Superior temporal gyrus (tissue), 1 donor: ENCODE measurements around the gene JCHAIN.
"Not testable (repeated sequence)": the region's sequence is repeated elsewhere in the genome, so short reads cannot be mapped to it uniquely, and the experiment has no call there.

Experiments used
- DNase-seq: peaks from one replicate; pipeline ENCODE4 v3.0.0-alpha.2; 2016; ENCODE audit errors: extremely low spot score

Gene JCHAIN

DNA sequence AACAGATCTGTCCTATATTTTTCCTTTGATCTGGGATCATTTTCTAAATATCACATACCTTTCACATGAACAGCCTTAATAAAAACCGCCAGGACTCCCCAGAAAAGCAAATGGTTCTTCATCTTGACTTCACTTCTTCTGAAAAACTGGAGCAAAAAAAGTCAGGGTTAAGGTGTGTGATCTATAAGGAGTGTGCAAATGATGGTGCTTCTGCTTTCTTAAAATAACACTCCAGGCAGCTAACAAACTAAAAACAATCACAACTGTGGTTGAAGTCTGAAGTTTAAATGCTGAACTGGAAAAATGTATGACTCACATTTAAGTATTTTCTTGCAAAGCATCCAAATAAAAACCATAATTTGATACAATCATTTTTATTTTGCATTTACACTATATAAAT is at the start of gene JCHAIN:
TSS of gene JCHAIN (minus strand) at position 140 of the 400 bp plus-strand sequence. CDS start at position 122, 18 bp downstream.
- DNase-seq: no peak

DNA sequence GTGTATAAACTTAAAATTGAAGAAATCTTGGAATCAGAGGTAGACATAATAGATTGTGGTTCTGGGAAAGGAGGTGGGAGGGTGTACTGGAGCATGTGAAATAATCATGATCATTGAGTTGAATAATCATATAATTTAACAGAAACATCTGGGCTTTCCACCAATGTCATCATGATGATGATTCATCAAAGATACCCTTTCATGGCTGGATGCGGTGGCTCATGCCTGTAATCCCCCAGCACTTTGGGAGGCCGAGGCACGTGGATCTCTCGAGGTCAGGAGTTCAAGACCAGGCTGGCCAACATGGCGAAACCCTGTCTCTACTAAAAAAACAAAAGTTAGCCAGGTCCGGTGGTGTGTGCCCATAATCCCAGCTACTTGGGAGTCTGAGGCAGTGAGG is 48.8 kb upstream of the JCHAIN start:
- no peak for DNase-seq

DNA sequence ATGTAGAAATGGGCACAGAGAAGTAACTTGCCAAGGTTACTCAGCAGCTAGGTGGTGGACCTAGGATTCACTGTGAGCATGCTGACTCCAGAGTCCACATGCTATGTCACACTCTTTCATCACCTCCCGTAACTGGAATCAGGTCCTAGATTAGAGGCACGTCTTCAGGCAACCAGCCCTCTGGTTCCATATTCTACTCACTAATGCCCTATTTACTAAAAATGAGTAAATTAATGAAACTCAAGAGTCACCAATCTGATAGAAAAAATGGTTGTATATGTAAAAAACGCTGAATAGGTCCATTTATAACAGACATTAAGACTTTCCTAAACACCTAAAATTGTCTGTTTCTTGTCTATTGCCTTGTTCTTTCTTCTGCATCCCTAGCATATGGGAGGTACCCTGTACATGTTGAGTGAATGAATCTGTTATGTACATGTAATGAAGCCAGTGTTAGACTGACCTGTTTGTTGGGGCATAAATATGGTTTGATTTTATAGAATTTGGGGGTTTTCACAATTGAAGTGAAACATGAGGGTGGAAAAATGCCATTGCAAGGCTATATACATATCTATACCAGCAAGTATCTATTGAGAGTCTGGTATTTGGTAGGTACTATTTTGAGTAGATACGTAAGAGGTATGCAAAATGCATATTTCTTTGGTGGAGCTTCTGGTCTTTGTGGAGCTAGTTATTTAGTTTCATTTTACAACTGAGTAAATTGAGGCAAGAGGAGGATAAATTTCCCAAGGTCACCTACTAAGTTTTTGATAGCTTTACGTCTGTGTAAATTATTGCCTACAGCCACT is 48.0 kb upstream of the JCHAIN start:
- DNase-seq: no peak

DNA sequence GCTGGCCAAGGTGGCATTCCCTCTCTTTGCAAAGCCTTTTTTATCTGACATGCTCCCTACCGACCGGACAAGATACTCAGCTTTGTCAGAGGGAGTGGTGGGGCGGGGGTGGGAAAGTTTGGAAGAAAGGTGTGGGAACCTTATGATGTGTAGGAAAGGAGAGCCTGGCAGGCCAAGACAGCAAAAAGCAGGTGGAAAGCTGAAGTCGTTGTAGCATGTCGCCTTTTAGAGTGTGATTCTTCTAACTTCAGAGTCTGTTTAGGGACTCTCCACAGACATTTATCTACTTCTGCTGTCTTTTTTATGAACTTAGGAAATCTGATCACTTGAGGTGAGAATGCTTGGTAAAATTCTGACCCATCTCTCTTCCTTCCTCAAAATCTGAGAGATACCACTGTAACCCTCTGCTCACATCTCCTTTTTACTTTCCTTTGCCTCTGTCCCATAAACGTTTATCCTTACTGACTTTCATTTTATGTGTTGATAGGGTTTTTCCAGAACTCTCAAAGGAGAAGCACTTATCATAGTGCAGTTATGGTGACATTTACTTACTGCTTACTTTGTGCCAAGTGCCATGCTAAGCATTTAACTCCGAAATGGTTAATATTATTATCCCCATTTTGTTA is 47.3 kb upstream of the JCHAIN start:
- no peak for DNase-seq

DNA sequence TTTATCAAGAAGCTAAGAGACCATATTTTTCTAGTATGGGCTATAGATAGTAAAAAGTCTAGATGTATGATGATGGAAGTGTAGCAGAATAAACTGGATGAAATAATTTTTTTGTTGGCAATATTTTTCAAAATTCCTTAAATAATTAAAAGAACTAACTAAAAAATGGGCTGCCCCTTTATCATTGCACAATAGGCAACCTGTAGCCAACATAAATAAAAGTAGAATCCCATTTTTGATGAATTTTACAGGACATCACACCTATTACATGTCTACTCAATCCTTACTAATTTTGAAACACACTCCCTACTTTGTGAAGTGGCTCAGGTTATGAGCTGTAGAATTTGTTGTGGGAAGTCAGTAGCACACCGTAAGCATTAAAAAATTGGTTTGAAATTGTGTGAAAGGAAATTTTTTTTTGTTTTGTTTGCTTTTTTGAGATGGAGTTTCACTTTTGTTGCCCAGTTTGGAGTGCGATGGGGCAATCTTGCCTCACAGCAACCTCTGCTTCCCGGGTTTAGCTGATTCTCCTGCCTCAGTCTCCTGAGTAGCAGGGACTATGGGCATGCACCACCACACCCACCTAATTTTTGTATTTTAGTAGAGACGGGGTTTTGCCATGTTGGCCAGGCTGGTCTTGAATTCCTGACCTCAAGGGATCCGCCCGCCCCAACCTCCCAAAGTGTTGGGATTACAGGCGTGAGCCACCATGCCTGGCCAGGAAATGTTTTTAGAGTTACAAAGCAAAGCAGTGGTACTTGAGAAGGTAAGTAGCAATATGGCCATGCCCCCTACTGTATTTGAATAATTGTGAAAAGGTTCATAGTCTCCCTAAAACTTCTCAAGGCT is 46.5 kb upstream of the JCHAIN start:
- no peak for DNase-seq

DNA sequence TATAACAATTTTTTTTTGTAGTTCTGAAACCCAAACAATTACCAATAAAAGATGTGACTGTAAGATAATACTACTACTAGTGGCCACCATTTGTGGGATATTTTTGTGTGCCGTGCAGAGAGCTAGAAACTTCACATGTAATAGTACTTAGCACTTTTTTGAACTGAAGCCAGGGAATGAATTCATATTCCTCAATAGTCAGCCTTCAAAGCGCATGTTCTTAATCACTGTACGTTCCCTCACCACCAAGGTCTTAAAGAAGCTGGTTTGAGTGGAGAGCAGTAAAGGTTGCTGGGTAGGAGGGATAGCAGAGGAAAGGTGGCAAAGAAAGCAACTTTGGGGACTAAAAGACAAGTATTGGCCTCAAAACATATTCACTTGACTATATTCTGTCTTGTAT is 45.8 kb upstream of the JCHAIN start:
- DNase-seq: no peak

DNA sequence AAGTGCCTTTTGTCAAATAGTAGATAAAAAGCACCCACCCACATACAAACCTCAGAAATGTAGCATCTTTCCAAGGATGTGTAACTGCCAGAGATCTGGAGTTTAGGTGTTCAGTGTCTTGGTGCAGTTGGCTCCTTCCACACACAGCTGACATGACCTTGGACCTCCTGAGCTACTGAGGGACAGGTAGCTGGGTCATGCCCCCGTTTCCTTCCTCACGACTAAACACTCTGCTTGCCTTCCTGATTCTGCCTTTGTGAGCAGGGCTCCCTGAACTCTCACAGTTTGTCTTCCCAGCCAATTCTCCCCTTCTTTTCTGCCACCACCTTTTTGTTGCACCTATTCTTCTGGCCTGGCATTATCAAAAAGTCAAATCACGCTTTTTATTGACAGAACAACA is 45.3 kb upstream of the JCHAIN start:
- no peak for DNase-seq

DNA sequence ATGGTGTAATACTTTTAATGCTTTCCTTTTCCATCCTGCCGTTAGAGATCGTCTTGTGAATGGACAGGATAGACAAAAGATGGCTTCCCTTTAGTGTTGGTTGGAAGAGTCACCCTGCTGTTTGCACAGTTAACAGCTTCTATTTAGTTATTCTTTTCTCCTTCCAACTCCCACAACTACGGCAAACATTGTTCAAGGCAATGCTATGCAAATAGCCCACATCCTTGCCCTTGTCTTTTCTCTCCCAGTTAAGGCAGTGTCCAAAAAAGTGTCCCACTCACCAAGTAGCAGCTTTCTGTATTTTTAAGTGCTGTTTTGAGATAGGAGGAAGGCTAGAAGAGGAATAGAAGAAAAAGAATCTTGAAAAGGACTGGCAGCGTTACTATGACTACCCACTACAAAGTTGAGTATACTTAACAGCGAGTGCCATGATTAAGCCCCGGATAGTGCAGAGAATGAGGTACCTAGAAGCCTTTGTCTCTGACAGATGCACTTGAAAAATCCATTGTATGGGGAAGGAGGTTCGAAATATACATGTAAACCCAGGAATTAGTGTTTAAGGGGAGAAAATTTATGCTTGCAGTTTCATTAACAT is 43.4 kb upstream of the JCHAIN start:
- no peak for DNase-seq

DNA sequence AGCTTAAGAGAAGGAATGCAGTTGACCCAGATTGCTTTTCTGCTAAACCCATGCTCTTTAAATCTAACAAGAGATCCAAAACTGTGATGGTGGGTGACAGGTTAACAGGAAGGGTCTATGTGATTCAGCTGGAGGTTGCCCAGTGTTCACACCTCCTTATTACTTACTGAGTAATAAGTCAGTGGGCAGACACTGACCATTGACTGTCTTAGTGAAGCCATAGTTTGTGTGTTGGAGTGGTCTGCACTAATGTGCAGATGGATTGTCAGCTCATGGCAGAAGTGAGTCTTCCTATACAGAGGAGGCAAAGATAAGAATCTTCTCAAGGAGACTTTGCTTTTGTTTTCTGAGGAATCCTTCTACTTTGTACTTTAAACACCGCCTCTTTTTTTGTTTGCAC is 40.2 kb upstream of the JCHAIN start:
- no peak for DNase-seq

DNA sequence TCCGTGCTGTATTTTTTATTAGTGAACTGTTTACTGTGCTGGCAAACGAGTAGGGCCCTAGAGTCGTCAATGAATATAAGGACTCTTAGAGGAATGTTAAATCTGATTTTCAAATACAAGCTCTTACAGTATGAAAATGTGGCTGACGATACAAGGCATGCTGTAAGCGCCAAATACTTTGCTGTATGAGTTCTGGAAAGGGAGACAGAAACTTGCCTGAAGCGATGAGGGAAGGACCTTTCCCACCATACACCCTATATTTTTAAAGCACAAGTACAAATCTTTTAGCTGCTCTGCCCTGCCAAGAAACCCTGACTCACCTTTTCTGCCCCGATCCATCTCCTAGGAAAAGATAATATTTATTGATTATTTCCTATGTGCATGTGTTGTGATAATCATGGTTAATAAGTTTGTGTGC is 39.7 kb upstream of the JCHAIN start:
- DNase-seq: no peak

DNA sequence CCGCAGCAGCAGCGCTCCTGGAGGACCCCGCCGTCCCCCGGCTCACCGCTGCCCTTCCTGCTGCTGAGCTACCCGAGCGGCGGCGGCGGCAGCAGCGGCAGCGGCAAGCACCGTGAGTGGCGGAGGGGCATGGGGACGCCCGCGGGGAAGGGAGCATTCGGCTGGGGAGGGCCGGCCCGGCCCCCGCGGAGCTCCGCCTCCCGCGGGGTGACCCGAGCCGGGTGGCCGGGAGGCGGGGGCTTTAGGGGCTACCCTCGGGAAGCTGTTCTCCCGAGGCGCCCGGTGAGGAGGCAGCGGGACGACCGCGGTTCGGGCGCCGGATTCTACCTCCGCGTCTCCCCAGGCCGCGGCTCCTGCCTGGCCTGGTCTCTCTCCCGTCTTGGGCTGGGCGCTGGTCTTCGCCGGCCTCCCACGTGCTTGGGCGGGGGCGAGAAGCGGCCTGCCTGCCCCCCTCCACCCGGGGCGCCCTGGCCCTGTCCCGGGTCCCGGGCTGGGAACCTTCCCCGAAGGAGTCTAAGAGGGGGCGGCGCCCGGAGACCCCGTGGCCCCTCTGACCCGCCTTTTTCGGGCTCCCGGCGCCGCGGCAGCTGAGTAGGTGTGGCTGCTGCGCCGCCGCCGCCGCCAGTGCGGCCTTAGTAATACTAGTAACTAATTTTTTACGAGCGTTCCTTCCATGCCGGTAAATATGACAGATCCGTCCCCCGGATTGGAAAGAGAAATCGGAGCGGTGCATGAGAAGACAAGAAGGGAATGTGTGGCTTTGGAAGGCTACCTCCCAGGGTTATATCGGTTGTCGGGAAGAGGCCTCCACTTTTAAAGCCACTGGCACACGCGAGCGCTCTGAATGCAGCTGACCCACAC is 39.1 kb upstream of the JCHAIN start:
- DNase-seq: no peak

DNA sequence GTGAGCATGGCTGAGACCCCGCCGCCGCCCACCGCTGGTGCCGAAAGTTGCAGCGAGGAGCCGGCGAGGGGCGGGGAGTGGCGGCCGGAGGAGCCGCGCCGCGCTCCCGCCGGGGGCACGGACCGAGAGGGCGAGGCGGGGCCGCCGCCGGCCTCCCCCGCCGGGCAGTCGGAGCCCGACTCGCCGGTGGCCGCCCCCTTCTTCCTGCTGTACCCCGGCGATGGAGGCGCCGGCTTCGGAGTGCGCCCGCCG is 38.5 kb upstream of the JCHAIN start:
- DNase-seq: no peak

DNA sequence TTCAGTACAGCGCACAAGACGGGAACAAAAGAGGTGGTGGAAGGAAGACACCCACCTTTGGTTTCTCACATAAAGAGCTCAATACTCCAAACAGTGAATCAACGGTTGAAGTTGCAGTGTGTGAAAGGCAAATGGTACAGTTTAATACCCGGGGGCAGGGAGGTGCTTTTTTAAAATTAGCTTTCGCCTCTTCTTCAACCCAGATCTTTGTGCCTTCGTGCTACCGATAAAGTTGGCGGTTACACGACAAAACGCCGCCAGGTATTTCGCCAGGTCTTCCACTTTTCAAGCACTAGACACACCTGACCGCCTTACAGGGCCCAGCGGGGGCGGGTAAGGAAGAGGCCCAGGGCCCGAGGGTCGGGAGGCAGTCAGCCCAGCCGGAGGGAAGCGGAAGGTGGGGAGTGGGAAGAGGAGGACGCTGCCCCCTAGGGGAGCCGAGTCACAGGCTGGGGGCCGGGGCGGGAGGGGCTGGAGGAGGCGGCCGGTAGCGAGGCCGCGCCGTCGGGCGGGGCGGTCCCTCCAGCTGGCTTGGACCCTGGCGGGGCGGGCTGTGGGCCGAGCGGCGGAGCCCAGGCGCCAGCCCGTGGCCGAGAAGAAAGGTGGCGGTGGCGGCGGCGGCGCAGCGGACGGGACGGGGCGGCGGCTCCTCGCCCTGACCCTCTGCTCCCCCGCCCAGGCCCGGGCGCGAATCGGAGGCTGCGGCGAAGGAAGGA is 38.1 kb upstream of the JCHAIN start:
- no peak for DNase-seq

DNA sequence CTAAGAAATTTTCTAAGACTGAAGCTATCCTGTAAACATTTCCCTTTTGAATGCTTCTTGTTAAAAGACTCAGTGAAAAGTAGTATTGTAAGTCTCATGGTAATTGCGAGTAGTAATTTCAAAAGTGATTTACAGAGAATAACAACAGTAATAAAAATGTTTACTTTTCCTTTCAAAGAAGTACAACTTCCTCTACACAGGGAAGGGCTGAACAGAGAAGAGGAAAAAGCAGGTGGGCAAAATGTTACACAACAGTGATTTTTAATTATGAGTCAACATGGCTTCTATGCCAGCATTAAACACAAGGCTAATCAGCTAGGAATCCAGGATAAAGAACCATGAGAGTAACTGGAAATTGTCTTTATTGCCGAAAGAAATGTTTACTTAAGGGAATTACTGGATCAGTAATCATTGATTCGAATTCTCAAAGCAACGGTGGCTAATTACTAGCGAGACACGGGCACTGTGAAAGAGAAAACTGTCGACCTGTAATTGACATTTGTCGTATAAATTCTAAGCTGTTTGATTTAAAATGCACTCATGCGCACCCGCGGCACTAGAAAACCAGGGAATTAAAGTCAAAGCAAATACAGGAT is 37.4 kb upstream of the JCHAIN start:
- DNase-seq: peak; percentile 71

DNA sequence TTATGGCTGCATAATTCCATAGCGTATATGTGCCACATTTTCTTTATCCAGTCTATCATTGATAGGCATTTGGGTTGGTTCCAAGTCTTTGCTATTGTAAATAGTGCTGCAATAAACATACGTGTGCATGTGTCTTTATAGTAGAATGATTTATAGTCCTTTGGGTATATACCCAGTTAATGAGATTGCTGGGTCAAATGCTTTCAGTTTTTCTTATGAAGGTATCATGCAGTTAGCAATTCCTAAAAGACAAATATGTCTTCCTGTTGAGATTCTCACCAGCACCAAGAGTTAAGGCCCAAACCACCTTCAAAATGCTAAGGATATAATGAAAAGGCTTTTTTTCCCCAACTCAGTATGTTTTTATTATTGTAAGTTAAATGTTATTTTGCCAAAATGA is 36.3 kb upstream of the JCHAIN start:
- DNase-seq: not testable (repeated sequence)

DNA sequence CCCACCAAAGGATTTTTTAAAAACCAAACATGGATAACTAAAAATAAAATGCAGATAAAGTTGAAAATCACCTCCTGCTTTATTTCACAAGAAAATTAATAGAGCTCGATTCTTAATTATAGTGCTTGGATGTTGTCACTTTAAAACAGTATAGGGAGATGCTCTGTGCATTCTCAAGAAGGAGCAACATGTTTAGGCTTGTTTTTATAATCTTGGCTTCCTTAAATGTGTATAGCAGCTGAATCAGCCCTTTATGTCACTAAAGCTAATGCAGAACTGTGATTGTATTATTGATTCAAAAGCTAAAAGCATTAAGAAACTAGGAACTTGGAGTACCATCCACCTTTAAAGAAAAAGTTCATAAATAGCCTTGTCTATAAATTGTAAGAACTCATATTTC is 35.0 kb upstream of the JCHAIN start:
- no peak for DNase-seq

DNA sequence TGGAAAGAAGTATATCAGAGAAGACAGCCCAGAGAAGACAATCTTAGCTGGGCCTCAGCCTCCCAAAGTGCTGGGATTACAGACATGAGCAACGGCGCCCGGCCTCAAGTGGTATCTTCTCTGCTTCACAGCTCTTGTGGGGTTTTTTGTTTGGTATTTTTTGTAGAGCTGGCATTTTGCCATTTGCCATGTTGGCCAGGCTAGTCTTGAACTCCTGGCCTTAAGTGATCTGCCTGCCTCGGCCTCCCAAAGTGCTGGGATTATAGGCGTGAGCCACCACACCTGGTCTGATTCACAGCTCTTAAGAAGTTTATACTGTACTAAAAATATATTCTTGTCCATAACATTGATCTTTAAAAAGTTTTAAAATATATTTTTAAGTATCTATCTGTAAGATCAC is 34.4 kb upstream of the JCHAIN start:
- no peak for DNase-seq

DNA sequence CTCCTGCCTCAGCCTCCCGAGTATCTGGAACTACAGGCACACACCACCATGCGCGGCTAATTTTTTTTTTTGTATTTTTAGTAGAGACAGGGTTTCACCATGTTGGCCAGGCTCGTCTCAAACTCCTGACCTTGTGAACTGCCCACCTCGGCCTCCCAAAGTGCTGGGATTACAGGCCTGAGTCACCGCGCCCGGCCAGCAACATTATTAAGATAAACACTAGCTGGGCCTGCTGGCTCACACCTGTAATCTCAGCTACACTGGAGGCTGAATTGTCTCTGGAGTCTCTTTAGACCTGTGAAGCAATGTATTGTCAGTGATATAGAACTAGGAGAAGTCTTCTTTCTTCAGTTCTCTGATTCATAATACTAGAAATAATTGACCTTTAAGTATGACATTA is 32.1 kb upstream of the JCHAIN start:
- DNase-seq: not testable (repeated sequence)

DNA sequence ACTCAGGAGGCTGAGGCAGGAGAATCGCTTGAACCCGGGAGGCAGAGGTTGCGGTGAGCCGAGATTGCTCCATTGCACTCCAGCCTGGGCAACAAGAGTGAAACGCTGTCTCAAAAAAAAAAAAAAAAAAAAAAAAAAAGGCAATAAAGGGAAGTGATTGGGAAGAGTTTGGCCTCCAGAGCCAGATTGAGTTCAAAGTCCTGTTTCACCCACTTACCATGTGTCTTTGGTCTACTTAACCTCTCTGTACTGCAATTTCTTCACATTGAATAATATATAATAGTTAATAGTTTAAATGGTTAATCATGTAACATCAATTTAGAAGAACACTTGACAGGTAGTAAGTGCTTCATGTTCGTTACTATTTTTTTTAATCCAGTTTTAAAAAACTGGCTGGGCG is 28.3 kb upstream of the JCHAIN start:
- DNase-seq: not testable (repeated sequence)

DNA sequence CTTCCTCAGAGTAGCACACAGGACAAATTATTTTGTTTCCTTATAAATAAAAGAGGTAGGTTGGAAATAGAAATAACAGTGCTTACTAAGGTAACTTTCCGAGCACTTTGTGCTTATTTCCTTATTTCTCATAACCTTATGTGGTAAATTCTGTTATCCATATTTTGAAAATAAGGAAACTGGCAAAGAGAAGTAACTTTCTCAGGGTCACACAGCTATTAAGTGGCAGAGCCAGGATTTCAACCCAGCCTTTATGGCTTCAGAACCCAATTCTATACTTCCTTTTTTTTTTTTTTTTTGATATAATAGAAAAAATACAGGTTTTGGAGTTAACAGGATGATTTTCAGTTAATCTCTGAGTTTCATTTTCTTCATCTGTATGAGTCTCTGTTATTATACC is 25.4 kb upstream of the JCHAIN start:
- no peak for DNase-seq
